PC-3 (cell line): ENCODE measurements around the gene RNF150.

Experiments
- CTCF ChIP-seq: fragments of 300-600 bp; sonication (generic); conservative IDR thresholded peaks from 2 replicates; pipeline ENCODE4 v1.5.1; 2017; ENCODE audit warnings: antibody characterized with exemption, low read depth, mild to moderate bottlenecking, low read length
- EZH2 ChIP-seq: fragments of 300-600 bp; sonication (generic); IDR thresholded peaks from one replicate; pipeline ENCODE4 v1.6.1; 2017; ENCODE audit warnings: antibody characterized with exemption, mild to moderate bottlenecking, low read length; ENCODE audit not compliant: unreplicated experiment

GRCh38 chr4:141074098-141074878 lies 59.0 kb downstream of the RNF150 start:
- TF ChIP-seq EZH2 (no peak), CTCF (no peak)
